Chondrocyte (in vitro differentiated cells): ENCODE measurements around the gene DNAH2. TPM values are rescaled to one million over a fixed set of nuclear protein-coding genes. Genes with fewer than 3 reads are reported as not detected.

Experiments
- DNase-seq: peaks from one replicate; pipeline ENCODE4 v3.0.0; 2021; ENCODE audit warnings: mixed read lengths, low spot score
- H3K27ac Mint-ChIP-seq: one replicate; pipeline ENCODE4 v1.8.0; 2021; ENCODE audit warnings: mild to moderate bottlenecking, moderate library complexity, mixed read lengths; ENCODE audit not compliant: unreplicated experiment
- H3K27me3 Mint-ChIP-seq: 2 replicates; pipeline ENCODE4 v1.8.0; 2021; ENCODE audit warnings: low read depth, mixed read lengths
- H3K36me3 Mint-ChIP-seq: 2 replicates; pipeline ENCODE4 v1.8.0; 2021; ENCODE audit warnings: low read depth, mixed read lengths
- H3K4me1 Mint-ChIP-seq: 2 replicates; pipeline ENCODE4 v1.8.0; 2021; ENCODE audit warnings: low read depth, mild to moderate bottlenecking, mixed read lengths
- H3K4me3 Mint-ChIP-seq: one replicate; pipeline ENCODE4 v1.8.0; 2021; ENCODE audit warnings: mild to moderate bottlenecking, moderate library complexity, mixed read lengths; ENCODE audit not compliant: unreplicated experiment
- H3K9me3 Mint-ChIP-seq: 2 replicates; pipeline ENCODE4 v1.8.0; 2021; ENCODE audit warnings: low read depth, mixed read lengths
- CTCF ChIP-seq: fragments of 200-600 bp; sonication (generic); IDR thresholded peaks from 2 replicates; pipeline ENCODE4 v1.5.0; 2021; ENCODE audit warnings: antibody characterized with exemption, mild to moderate bottlenecking, moderate library complexity
- total RNA-seq: library from RNA; stranded (reverse); gene quantifications from 3 replicates; pipeline ENCODE4 v1.2.1, GENCODE V29; 2021

The DNAH2 gene
- total RNA-seq, 1 donor from 2014 or later, result not detected

- Mint-ChIP-seq H3K4me1 (peaks cover 11% of the 10 kb centered on the region), H3K27me3 (peaks cover 23% of the 10 kb centered on the region), H3K36me3 (no peaks in the 10 kb centered on the region), H3K9me3 (no peaks in the 10 kb centered on the region), H3K27ac (no peak overlapping the region), H3K4me3 (no peak overlapping the region)
- TF ChIP-seq CTCF, result no peak
- peak; percentile 56 for DNase-seq
Measured at GRCh38 chr17:7742729-7743128, 25.2 kb downstream of the DNAH2 start.

GRCh38 chr17:7744416-7744815 lies 26.9 kb downstream of the DNAH2 start:
- Mint-ChIP-seq H3K36me3 (no peaks in the 10 kb centered on the region), H3K4me3 (no peak overlapping the region), H3K27ac (no peak overlapping the region), H3K4me1 (peaks cover 17% of the 10 kb centered on the region), H3K27me3 (peaks cover 12% of the 10 kb centered on the region), H3K9me3 (peaks cover 2% of the 10 kb centered on the region)
- TF ChIP-seq CTCF, result no peak
- DNase-seq, result peak; percentile 17

GRCh38 chr17:7745748-7746470 lies 28.4 kb downstream of the DNAH2 start:
- peaks cover under 1% of the 10 kb centered on the region for H3K27me3 Mint-ChIP-seq
- peak; percentile 54 for TF ChIP-seq CTCF

GRCh38 chr17:7747635-7748071 lies 30.1 kb downstream of the DNAH2 start:
- Mint-ChIP-seq H3K27me3 (no peaks in the 10 kb centered on the region), H3K4me3 (no peak overlapping the region), H3K27ac (no peak overlapping the region), H3K9me3 (peaks cover 9% of the 10 kb centered on the region), H3K36me3 (peaks cover 3% of the 10 kb centered on the region), H3K4me1 (peaks cover 26% of the 10 kb centered on the region)
- no peak for TF ChIP-seq CTCF
- DNase-seq, result no peak

More at GRCh38 chr17:7745748-7746470, 28.4 kb downstream of the DNAH2 start:
- peaks cover 9% of the 10 kb centered on the region for H3K9me3 Mint-ChIP-seq
- peaks cover 3% of the 10 kb centered on the region for H3K36me3 Mint-ChIP-seq
- H3K27ac Mint-ChIP-seq, result peak overlapping the region; percentile 73
- H3K4me3 Mint-ChIP-seq, result no peak overlapping the region
- DNase-seq, result peak; percentile 28
- H3K4me1 Mint-ChIP-seq, result peaks cover 26% of the 10 kb centered on the region

GRCh38 chr17:7748076-7748775 lies 30.7 kb downstream of the DNAH2 start:
- DNase-seq, result peak; percentile 14
- H3K27ac Mint-ChIP-seq, result no peak overlapping the region
- H3K27me3 Mint-ChIP-seq, result no peaks in the 10 kb centered on the region
- no peak overlapping the region for H3K4me3 Mint-ChIP-seq
- TF ChIP-seq CTCF, result no peak
- peaks cover 26% of the 10 kb centered on the region for H3K4me1 Mint-ChIP-seq
- H3K36me3 Mint-ChIP-seq, result peaks cover 3% of the 10 kb centered on the region
- peaks cover 9% of the 10 kb centered on the region for H3K9me3 Mint-ChIP-seq
